Loucy (cell line): ENCODE results near the gene ALDH3A1.

Source experiments
- H2AFZ ChIP-seq: fragments of 200-600 bp; sonication (generic); 2 replicates; pipeline ENCODE4 v1.6.0; 2016; ENCODE audit warnings: antibody characterized with exemption, mild to moderate bottlenecking, low read length, moderate library complexity
- H3F3A ChIP-seq: fragments of 200-600 bp; 2 replicates; pipeline ENCODE4 v1.6.0; 2016; ENCODE audit warnings: antibody characterized with exemption, low read depth, mild to moderate bottlenecking
- H3K27me3 ChIP-seq: fragments of 200-600 bp; sonication (generic); 2 replicates; pipeline ENCODE4 v1.6.1; 2014; ENCODE audit warnings: low read length, mild to moderate bottlenecking; ENCODE audit not compliant: insufficient read depth, poor library complexity, severe bottlenecking
- H3K36me3 ChIP-seq: fragments of 200-600 bp; sonication (generic); 2 replicates; pipeline ENCODE4 v1.6.1; 2016; ENCODE audit warnings: low read length; ENCODE audit not compliant: insufficient read depth
- H3K4me1 ChIP-seq: fragments of 200-600 bp; sonication (generic); 2 replicates; pipeline ENCODE4 v1.5.1; 2014; ENCODE audit warnings: low read length, mild to moderate bottlenecking; ENCODE audit not compliant: insufficient read depth, poor library complexity, severe bottlenecking
- H3K4me2 ChIP-seq: fragments of 200-600 bp; sonication (generic); 2 replicates; pipeline ENCODE4 v1.6.0; 2014; ENCODE audit warnings: antibody characterized with exemption, low read length, low read depth, mild to moderate bottlenecking; ENCODE audit not compliant: poor library complexity, severe bottlenecking
- H3K4me3 ChIP-seq: fragments of 200-600 bp; sonication (generic); 2 replicates; pipeline ENCODE4 v1.5.1; 2014; ENCODE audit warnings: low read length, mild to moderate bottlenecking, mixed read lengths; ENCODE audit not compliant: poor library complexity, severe bottlenecking
- H3K79me2 ChIP-seq: fragments of 200-600 bp; sonication (generic); 2 replicates; pipeline ENCODE4 v1.6.1; 2014; ENCODE audit warnings: low read length; ENCODE audit not compliant: insufficient read depth
- H3K9ac ChIP-seq: fragments of 200-600 bp; sonication (generic); 2 replicates; pipeline ENCODE4 v1.6.0; 2014; ENCODE audit warnings: mild to moderate bottlenecking, low read depth, low read length, moderate library complexity; ENCODE audit not compliant: poor library complexity, severe bottlenecking
- H3K9me2 ChIP-seq: fragments of 200-600 bp; sonication (generic); replicated peaks from 2 replicates; pipeline ENCODE4 v1.6.1; 2016; ENCODE audit warnings: low read depth, low read length, mixed read lengths
- H3K9me3 ChIP-seq: fragments of 200-600 bp; sonication (generic); 2 replicates; pipeline ENCODE4 v1.6.1; 2014; ENCODE audit warnings: mild to moderate bottlenecking, antibody characterized with exemption, low read length, low read depth; ENCODE audit not compliant: insufficient read depth
- H4K20me1 ChIP-seq: fragments of 200-600 bp; sonication (generic); 2 replicates; pipeline ENCODE4 v1.6.0; 2014; ENCODE audit warnings: antibody characterized with exemption, low read length, mild to moderate bottlenecking; ENCODE audit not compliant: insufficient read depth, poor library complexity, severe bottlenecking
- EZH2phosphoT487 ChIP-seq: fragments of 200-600 bp; IDR thresholded peaks from 2 replicates; pipeline ENCODE4 v1.6.1; 2018; ENCODE audit warnings: antibody characterized with exemption, mild to moderate bottlenecking, moderate library complexity, borderline replicate concordance
- TF ChIP-seq, protein P1 (sequence below): fragments of 200-600 bp; sonication (generic); conservative IDR thresholded peaks from 2 replicates; pipeline ENCODE4 v1.5.1; 2014; ENCODE audit warnings: mild to moderate bottlenecking, antibody characterized with exemption, low read length

The ALDH3A1 gene

DNA sequence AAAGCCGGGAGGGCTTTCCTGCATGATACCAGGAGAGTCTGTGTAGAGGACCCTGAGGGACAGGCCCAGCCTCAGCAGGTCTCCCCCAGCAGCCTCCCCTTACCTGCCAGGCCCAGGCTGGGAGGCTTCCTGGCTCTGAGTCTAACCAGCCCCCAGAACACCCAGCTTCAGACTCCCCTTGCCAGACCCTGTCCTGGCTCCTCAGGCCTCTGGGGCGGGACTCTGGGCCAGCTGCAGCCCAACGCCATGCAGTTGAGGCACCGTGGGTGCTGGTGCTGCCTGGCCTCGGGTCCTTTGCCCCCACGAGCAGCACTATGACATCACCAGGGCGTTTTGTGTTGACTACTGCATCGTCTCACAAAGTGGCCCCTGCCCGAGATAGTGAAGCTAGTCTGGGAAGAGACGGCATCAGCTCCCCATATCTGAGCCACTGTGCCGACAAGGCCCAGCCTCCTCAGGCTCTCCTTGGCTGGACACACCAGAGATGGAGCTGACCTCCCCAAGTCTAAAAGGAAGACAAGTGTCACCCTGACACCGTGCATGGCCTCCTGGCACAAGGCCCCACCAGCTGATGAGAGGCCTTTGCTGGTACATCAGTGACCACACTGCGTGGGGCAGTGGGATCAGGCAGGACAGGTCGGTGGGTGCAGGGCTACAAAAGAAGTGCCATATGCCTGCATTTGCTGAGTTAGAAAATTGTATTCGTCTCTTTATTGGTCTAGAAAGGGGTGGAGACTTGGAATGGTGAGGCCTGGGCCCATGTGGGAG is 10.6 kb downstream of the ALDH3A1 start:
- H3K4me2 ChIP-seq, result no peak overlapping the region
- H3K9ac ChIP-seq, result no peak overlapping the region
- no peaks in the 10 kb centered on the region for H3K36me3 ChIP-seq
- no peaks in the 10 kb centered on the region for H3K9me2 ChIP-seq
- no peaks in the 10 kb centered on the region for H3K79me2 ChIP-seq
- no peak overlapping the region for H3K4me3 ChIP-seq
- no peaks in the 10 kb centered on the region for H3F3A ChIP-seq
- H3K4me1 ChIP-seq, result no peaks in the 10 kb centered on the region
- TF ChIP-seq, protein P1, sequence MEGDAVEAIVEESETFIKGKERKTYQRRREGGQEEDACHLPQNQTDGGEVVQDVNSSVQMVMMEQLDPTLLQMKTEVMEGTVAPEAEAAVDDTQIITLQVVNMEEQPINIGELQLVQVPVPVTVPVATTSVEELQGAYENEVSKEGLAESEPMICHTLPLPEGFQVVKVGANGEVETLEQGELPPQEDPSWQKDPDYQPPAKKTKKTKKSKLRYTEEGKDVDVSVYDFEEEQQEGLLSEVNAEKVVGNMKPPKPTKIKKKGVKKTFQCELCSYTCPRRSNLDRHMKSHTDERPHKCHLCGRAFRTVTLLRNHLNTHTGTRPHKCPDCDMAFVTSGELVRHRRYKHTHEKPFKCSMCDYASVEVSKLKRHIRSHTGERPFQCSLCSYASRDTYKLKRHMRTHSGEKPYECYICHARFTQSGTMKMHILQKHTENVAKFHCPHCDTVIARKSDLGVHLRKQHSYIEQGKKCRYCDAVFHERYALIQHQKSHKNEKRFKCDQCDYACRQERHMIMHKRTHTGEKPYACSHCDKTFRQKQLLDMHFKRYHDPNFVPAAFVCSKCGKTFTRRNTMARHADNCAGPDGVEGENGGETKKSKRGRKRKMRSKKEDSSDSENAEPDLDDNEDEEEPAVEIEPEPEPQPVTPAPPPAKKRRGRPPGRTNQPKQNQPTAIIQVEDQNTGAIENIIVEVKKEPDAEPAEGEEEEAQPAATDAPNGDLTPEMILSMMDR, result no peak
- no peak for TF ChIP-seq EZH2phosphoT487
- H3K27me3 ChIP-seq, result no peaks in the 10 kb centered on the region
- no peaks in the 10 kb centered on the region for H4K20me1 ChIP-seq
- H3K9me3 ChIP-seq, result no peaks in the 10 kb centered on the region
- no peak overlapping the region for H2AFZ ChIP-seq

DNA sequence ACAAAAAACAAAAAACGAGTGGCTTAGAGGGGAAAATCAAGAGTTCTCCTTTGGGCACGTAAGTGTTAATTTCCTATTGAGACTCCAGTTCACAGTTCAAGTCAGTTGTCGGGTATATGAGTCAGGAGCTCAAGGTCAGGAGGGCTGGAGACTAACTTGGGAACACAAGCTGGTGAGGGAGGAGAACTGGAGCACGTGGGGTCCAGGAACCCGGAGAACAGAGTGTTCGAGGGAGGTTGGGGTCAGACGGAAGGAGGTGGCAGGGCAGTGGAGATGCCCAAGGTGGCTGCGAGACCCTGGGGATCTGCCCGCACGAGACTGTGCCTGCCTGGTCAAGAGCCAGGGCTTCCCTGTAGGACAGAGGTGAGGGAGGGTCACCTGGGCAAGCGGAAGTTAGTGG is 12.0 kb downstream of the ALDH3A1 start:
- Histone ChIP-seq H2AFZ (no peak overlapping the region), H3K79me2 (no peaks in the 10 kb centered on the region), H3K9ac (no peak overlapping the region), H3F3A (no peaks in the 10 kb centered on the region), H3K9me2 (no peaks in the 10 kb centered on the region), H3K4me2 (no peak overlapping the region), H3K27me3 (no peaks in the 10 kb centered on the region), H3K4me1 (no peaks in the 10 kb centered on the region), H3K9me3 (no peaks in the 10 kb centered on the region), H4K20me1 (no peaks in the 10 kb centered on the region), H3K4me3 (no peak overlapping the region), H3K36me3 (no peaks in the 10 kb centered on the region)
- TF ChIP-seq EZH2phosphoT487, result no peak
- TF ChIP-seq, protein P1, result no peak

DNA sequence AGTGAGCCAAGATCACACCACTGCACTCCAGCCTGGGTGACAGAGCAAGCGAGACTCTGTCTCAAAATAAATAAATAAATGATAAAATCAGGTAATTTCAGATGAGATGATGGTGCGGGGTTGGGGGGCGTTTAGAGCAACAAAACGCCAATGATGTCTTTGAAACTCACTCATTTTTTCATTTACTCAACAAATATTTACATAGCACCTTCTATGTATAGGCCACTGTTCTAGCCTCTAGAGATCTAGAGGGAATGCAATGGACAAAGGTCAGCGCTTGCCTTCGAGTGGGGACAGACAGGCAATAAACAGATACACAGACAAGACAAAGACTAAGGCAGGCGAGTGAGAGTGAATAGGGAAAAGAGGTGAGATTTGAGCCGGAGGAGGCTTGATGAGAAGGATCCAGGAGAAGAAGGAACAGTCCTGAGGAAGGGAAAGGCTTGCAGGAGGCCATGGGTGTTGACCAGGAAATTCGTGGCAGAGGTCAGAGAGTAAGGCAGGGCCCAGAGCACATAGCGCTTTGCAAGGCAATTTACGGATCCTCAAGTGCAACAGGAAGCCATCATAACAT is 14.1 kb downstream of the ALDH3A1 start:
- Histone ChIP-seq H3K9me2 (no peaks in the 10 kb centered on the region), H3F3A (no peaks in the 10 kb centered on the region), H3K27me3 (no peaks in the 10 kb centered on the region), H3K36me3 (no peaks in the 10 kb centered on the region), H2AFZ (no peak overlapping the region), H4K20me1 (no peaks in the 10 kb centered on the region), H3K4me1 (no peaks in the 10 kb centered on the region), H3K9ac (no peak overlapping the region), H3K4me2 (no peak overlapping the region), H3K4me3 (no peak overlapping the region), H3K9me3 (no peaks in the 10 kb centered on the region), H3K79me2 (no peaks in the 10 kb centered on the region)
- TF ChIP-seq, protein P1, result no peak
- no peak for TF ChIP-seq EZH2phosphoT487
